Mucosa of gallbladder (tissue), 1 donor: ENCODE data around the gene PSMD4. TPM values are rescaled to one million over a fixed set of nuclear protein-coding genes. Genes with fewer than 3 reads are reported as not detected.

Source experiments
- DNase-seq: peaks from one replicate; pipeline ENCODE4 v3.0.0-alpha.2; 2020; ENCODE audit warnings: low spot score
- total RNA-seq: library from RNA; stranded (reverse); gene quantifications from one replicate; pipeline ENCODE4 v1.2.1, GENCODE V29; 2021
- donor health status: DM: no; HTN: no; CAD: no.

PSMD4 gene
- total RNA-seq, 1 donor from 2014 or later = 125 TPM

- no peak for DNase-seq
These were observed 40.4 kb downstream of the PSMD4 start for GRCh38 chr1:151294742-151295462.

GRCh38 chr1:151309811-151310323 lies 55.3 kb downstream of the PSMD4 start:
- no peak for DNase-seq

DNA sequence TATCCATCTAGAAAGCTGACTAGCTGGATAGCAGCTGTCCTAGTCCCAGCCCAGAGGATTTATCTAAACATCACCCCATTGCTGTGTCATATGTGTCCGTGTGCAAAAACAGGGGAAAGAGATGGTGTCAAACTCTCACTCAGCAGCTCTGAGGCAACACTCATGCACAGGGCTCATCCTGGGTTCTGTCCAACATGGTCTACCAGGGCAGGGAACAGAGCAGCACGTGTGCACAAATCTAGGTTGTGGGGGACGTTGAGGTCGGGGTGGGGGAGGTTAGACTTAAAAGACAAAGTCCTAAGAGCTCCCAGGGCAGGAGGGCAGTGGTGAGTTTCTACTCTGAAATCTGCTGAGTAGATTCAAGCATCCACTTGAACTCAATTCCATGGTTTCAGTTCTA lies 56.5 kb downstream of the PSMD4 start:
- no peak for DNase-seq

DNA sequence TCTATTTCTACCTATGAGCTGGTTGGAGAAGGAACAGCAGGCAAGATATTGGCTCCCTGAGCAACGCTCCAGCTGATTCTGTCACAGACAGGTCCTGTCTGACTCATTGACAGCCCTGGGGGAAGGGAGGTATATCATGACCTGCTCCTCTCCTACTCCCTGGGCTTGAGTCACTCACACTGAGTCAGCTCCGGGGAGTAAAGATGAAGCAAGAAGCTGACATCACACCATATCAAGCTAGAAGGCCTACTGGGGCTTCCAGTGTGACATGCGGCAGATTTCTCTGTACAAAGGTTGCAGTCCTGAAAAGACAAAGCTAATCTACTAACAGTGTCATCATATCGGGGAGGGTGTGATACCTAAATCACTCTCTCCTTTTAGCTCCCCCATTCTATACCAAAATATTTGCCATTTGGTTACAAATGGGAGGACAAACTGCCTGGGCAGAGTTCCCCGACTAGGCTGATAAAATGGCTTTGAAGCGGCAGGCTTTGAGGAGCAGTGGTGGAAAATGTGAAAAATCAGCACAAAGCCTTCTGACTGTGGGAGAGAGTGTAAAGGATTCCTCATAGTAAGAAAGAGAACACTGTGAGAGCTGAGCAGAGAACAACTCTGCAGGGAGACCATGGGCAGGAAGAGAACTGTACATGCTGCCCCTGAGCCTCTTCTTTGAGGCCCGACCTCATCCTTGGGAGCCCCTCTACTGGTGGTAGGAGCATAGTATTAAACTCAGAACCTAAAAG lies 57.2 kb downstream of the PSMD4 start:
- DNase-seq = peak; percentile 88

- no peak for DNase-seq
These were observed 57.9 kb downstream of the PSMD4 start for GRCh38 chr1:151312411-151312810.

DNA sequence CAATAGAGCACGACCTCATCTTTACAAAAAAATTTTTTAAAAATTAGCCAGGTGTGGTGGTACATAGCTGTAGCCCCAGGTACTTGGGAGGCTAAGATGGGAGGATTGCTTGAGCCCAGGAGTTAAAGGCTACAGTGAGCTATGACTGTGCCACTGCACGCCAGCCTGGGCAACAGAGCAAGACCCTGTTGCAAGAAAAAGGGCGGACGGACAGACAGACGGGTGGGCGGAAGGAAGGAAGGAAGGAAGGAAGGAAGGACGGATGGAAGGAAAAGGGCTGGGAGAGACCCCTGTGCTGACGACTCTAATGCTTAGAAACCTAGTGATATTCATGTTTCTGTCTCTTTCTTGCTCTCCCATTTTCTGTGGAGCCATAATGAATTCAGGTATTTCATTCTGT lies 58.3 kb downstream of the PSMD4 start:
- no peak for DNase-seq

DNA sequence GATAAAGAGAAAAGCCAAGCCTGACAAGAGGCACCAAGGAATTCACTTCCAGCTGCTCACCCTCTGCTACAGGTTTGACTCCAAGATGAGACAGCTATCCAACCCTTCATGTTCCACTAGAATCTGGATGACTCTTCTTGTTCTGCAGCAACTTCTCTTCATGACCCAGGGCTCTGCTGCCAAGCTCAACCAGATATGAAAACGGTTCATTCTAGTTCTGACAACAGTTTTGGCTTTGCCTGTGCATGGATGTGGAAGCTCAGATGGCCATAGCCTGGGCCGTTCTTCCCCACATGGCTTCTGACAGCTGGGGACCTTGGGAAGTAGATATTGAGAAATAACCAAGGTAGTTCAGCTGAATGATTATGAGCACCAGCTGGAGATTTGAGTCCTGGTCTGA lies 59.0 kb downstream of the PSMD4 start:
- no peak for DNase-seq

DNA sequence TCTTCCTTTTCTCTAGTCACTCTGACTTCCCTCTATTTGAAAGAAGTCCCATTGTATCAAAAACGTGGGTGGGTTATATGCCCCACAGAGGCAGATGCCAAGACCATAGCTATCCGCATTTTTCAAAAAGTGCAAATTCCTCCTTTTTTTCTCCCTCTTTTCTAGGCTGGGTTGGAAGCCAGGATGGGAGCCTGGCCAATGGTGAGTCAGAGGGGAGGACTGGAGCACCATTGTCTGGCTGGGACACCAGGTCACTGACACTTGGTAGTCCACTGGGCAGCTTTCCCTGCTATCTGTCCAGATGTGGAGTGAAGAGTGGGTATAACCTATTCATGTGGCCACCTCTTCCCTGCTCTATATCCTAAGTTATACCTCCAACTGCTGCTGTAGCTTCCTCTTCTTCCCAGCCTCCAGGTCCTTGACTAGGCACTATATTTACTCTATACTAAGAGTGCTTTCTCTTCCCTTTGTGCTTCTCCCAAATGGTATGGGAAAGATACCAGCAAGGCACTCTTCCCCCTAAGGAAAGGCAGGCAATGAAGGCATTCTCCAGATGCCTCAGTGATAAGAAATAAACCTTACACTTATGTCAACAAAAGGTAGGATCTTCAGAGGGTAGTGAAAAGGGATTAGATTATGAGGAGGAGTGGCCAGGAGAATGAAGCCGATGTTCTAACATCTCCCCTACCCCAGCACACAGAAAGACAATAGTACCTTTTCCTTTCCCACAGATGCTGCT lies 59.8 kb downstream of the PSMD4 start:
- DNase-seq = peak; percentile 70

GRCh38 chr1:151315565-151316235 lies 61.2 kb downstream of the PSMD4 start:
- no peak for DNase-seq

Other genes with a start within 250 kb of the PSMD4 start
- gene MINDY1, start 247.8 kb upstream of the PSMD4 start, total RNA-seq = 60.1 TPM
- 21.6 TPM for gene PRUNE1, start 246.3 kb upstream of the PSMD4 start, total RNA-seq
- gene BNIPL, start 218.1 kb upstream of the PSMD4 start, total RNA-seq = 0.66 TPM
- 12.5 TPM for gene C1orf56, start 207.0 kb upstream of the PSMD4 start, total RNA-seq
- 87.3 TPM for gene CDC42SE1, start 195.1 kb upstream of the PSMD4 start, total RNA-seq
- 3.6 TPM for gene MLLT11, start 194.3 kb upstream of the PSMD4 start, total RNA-seq
- gene GABPB2, start 184.0 kb upstream of the PSMD4 start, total RNA-seq = 20.6 TPM
- gene SEMA6C, start 108.1 kb upstream of the PSMD4 start, total RNA-seq = 9.1 TPM
- gene TNFAIP8L2, start 98.1 kb upstream of the PSMD4 start, total RNA-seq = 4.6 TPM
- gene LYSMD1, start 88.8 kb upstream of the PSMD4 start, total RNA-seq = 11.5 TPM
- 36.4 TPM for gene SCNM1, start 88.6 kb upstream of the PSMD4 start, total RNA-seq
- 0.78 TPM for gene TMOD4, start 78.8 kb upstream of the PSMD4 start, total RNA-seq
- gene VPS72, start 64.5 kb upstream of the PSMD4 start, total RNA-seq = 43.8 TPM
- gene PIP5K1A, start 56.2 kb upstream of the PSMD4 start, total RNA-seq = 41.8 TPM
- gene ZNF687, start 27.6 kb downstream of the PSMD4 start, total RNA-seq = 40.4 TPM
- gene PI4KB, start 72.7 kb downstream of the PSMD4 start, total RNA-seq = 71.4 TPM
- gene RFX5, start 92.5 kb downstream of the PSMD4 start, total RNA-seq = 50.9 TPM
- 180 TPM for gene SELENBP1, start 118.0 kb downstream of the PSMD4 start, total RNA-seq
- 195 TPM for gene PSMB4, start 144.8 kb downstream of the PSMD4 start, total RNA-seq
- 108 TPM for gene POGZ, start 204.8 kb downstream of the PSMD4 start, total RNA-seq